Coronary artery (tissue), 2 donors: ENCODE results near the gene AGGF1.

ENCODE experiments used
- DNase-seq: peaks from one replicate; pipeline ENCODE4 v3.0.0-alpha.2; 2017; ENCODE audit warnings: low spot score
- H3K27ac ChIP-seq, 2 donors: fragments of 200-600 bp; sonication (generic); one replicate each; pipeline ENCODE4 v1.5.1; 2016 to 2019
- H3K4me3 ChIP-seq: fragments of 200-600 bp; sonication (generic); 2 replicates; pipeline ENCODE4 v1.5.1; 2016; ENCODE audit warnings: mild to moderate bottlenecking, moderate library complexity
- CTCF ChIP-seq: fragments of 200-600 bp; sonication (generic); IDR thresholded peaks from one replicate; pipeline ENCODE4 v1.5.1; 2019; ENCODE audit warnings: antibody characterized with exemption

Gene AGGF1

DNA sequence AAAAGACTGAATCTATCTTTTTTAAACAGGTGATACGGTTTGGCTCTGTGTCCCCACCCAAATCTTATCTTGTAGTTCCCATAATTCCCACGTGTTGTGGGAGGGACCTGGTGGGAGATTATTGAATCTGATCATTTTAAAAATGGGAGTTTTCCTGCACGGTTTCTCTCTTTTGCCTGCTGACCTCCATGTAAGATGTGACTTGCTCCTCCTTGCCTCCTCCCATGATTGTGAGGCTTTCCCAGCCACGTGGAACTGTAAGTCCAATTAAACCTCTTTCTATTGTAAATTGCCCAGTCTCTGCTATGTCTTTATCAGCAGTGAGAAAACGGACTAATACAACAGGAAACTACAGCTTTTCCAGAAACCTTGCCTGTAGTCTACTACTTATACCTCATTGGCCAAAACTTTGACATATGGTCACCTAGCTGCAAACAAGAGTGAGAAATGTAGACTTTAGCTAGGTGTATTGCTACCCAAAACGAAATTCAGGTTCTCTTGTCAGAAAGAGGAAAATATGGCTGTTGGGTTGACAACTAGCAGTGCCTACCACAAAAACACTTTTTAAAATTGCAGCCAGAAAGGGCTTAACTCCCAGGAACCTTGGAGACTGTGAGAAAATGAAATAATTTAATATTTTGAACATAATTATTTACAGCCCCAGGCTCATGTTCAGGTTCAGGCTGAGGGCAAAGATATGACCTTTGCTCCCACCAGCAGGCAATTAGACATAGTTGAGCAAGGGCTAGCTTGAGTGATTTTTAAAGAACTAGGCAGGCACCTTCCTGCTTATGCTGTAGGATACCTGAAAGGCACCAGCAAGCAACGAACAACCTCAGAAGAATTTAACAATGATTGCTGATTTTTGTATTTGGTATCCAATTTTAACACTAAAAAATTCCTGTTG, 7.4 kb upstream of the AGGF1 start:
- H3K4me3 ChIP-seq = no peak overlapping the region
- H3K27ac ChIP-seq = no peak overlapping the region
- TF ChIP-seq CTCF = no peak
- no peak for DNase-seq

GRCh38 chr5:77024490-77024889, 5.7 kb upstream of the AGGF1 start:
- no peak for DNase-seq
- Histone ChIP-seq H3K4me3 (no peak overlapping the region), H3K27ac (no peak overlapping the region)
- no peak for TF ChIP-seq CTCF

DNA sequence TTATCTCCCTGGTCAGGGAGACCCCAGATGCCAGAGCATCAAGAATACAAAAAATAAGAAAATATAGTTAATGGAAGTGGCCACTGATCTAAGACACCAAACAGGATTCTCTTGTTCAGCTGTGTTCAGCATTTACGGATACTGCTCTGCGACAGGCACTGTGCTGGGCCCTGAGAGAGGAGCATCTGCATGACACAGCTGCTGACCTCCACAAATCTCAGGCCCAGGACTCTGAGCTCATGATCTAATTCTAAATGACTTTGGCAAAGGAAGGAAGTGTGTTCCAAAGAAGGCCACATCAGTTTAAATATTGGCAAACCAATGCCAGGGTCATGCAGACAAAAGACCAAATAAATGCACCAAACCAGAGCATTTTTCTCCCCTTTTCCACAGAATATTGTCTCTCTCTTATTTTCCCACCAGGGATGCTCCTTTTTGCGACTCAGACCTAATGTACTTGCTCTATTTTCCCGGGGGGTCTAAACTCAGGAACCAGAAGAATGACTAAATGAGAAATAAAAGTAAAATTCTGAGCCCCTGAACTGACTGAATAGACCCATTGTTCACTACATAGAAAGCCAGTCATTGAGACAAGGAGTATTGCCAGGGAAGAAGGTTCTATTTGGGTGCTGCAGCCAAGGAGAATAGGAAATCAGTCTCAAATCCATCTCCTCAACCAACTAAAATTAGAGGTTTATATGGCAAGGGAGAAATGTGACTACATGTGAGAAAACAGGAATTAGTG, 1.4 kb upstream of the AGGF1 start:
- DNase-seq = no peak
- no peak overlapping the region for H3K27ac ChIP-seq
- no peak for TF ChIP-seq CTCF
- H3K4me3 ChIP-seq = no peak overlapping the region

DNA sequence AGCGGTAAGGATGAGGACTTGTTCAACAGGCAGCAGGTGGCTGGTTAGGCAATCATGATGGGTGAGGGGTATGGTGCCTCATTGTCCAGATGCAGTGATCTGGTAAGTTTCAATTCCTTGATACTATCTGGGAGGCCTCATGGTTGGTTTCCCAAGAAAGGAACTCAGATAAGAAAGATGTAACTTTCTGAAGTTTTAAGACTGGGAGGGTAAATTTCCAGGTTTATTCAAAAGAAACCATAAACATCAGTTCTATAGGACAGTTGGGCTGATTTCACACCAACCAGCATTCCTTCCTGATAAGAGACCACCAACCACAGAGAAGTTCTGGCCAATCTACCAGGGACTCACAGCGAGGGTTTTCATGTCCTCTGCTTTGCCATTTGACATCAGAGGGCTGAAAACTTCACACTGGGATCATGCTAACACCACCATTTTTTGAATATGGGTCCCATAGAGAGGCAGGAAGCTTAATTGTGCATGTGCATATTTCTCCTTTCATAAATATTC, 773 bp upstream of the AGGF1 start:
- peak overlapping the region; percentile 94 for H3K4me3 ChIP-seq
- TF ChIP-seq CTCF = no peak
- no peak for DNase-seq
- H3K27ac ChIP-seq = peak overlapping the region in 1 of 2 donors; percentile 95

DNA sequence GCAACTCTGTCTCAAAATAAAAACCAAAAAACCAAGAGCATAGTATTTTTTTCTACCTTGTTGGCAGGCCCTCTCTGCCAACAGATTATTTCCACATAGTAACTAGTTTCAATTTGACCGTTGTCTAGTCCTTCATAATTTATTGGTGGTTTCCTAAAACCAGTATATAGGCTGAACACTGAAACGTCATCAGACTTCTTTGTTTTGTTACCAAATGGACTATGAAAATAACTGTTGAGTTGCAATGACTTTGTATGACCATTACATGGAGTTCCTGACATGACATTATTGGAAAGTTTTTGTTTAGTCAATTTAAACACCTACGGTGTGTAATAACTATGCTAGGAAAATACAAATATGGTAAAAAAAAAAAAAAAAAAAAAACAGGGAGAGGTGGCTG, 1.7 kb downstream of the AGGF1 start:
- DNase-seq = no peak
- no peak overlapping the region for H3K27ac ChIP-seq
- TF ChIP-seq CTCF = no peak
- H3K4me3 ChIP-seq = peak overlapping the region; percentile 94

DNA sequence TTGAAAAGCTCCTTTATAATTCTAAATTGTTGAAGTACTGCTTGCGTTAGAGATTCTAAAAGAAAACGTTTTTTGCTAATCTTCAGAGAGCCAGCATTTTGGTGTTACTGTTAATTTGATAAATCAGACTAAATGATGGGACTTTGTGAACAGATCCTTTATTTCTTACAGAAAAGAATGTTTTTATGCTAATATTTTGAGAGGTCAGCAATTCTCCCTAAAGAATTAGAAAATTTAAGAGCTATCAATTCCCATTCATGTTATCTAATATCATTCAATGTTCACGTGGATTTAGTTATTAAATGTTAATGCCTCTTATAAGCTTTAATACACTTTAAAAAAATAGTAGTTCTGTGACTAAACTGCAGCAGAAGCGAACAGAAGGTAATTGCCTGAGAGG, 2.4 kb downstream of the AGGF1 start:
- TF ChIP-seq CTCF = no peak
- H3K4me3 ChIP-seq = no peak overlapping the region
- DNase-seq = no peak
- H3K27ac ChIP-seq = no peak overlapping the region
